ENCODE measurements around the gene MYO1F.
A peak's percentile ranks its signal among the peaks of the same experiment; 100 is the strongest.
"Not testable (repeated sequence)": the region's sequence is repeated elsewhere in the genome, so short reads cannot be mapped to it uniquely, and the experiment has no call there.

MYO1F gene

GRCh38 chr19:8517551-8518442, 59.4 kb downstream of the MYO1F start:
- Histone ChIP-seq H3K36me3 (ENCODE audit: control insufficient read depth, insufficient read depth, low read length) (no peaks in the 10 kb centered on the region), H3K9me3 (ENCODE audit: control insufficient read depth, low read length) (no peaks in the 10 kb centered on the region), H3K9ac (no peak overlapping the region), H3K4me3 (ENCODE audit: low read depth, low read length) (no peak overlapping the region), H3K4me2 (ENCODE audit: low read length) (no peak overlapping the region), H2AFZ (peak overlapping the region; percentile 30), H3K27ac (peak overlapping the region; percentile 2), H3K4me1 (peaks cover 7% of the 10 kb centered on the region), H3K27me3 (ENCODE audit: control insufficient read depth, insufficient read depth, low read length) (no peaks in the 10 kb centered on the region), H3K79me2 (no peaks in the 10 kb centered on the region)
- no peak for TF ChIP-seq CTCF (IDR thresholded peaks at IDR 0.05)

GRCh38 chr19:8515317-8515716, 61.9 kb downstream of the MYO1F start:
- Histone ChIP-seq H3K36me3 (ENCODE audit: control insufficient read depth, insufficient read depth, low read length) (no peaks in the 10 kb centered on the region), H3K4me1 (peaks cover 9% of the 10 kb centered on the region), H3K4me2 (ENCODE audit: low read length) (no peak overlapping the region), H2AFZ (no peak overlapping the region), H3K9me3 (ENCODE audit: control insufficient read depth, low read length) (no peaks in the 10 kb centered on the region), H3K9ac (no peak overlapping the region), H3K79me2 (no peaks in the 10 kb centered on the region), H3K27me3 (ENCODE audit: control insufficient read depth, insufficient read depth, low read length) (no peaks in the 10 kb centered on the region), H3K4me3 (ENCODE audit: low read depth, low read length) (no peak overlapping the region), H3K27ac (no peak overlapping the region)
- TF ChIP-seq CTCF (IDR thresholded peaks at IDR 0.05), result no peak

GRCh38 chr19:8514505-8515009, 62.7 kb downstream of the MYO1F start:
- H3K36me3 ChIP-seq (ENCODE audit: control insufficient read depth, insufficient read depth, low read length); H3K79me2 ChIP-seq; H3K9ac ChIP-seq; H3K27me3 ChIP-seq (ENCODE audit: control insufficient read depth, insufficient read depth, low read length); H3K9me3 ChIP-seq (ENCODE audit: control insufficient read depth, low read length); H3K4me1 ChIP-seq: not testable (repeated sequence)
- Histone ChIP-seq H3K4me2 (ENCODE audit: low read length) (peak overlapping the region; percentile 85), H2AFZ (peak overlapping the region; percentile 97), H3K27ac (peak overlapping the region; percentile 99), H3K4me3 (ENCODE audit: low read depth, low read length) (peak overlapping the region; percentile 90)

- Histone ChIP-seq H2AFZ (peak within 1 kb of the TSS; percentile 97), H3K27me3 (ENCODE audit: control insufficient read depth, insufficient read depth, low read length) (no peaks in the 10 kb centered on the region), H3K4me1 (peaks cover 9% of the 10 kb centered on the region), H3K27ac (peak within 1 kb of the TSS; percentile 99), H3K79me2 (no peaks in the 10 kb centered on the region), H3K4me2 (ENCODE audit: low read length) (peak within 1 kb of the TSS; percentile 85), H3K9me3 (ENCODE audit: control insufficient read depth, low read length) (no peaks in the 10 kb centered on the region), H3K9ac (peak within 1 kb of the TSS; percentile 97), H3K4me3 (ENCODE audit: low read depth, low read length) (peak within 1 kb of the TSS; percentile 90), H3K36me3 (ENCODE audit: control insufficient read depth, insufficient read depth, low read length) (no peaks in the 10 kb centered on the region)
- no peak for TF ChIP-seq CTCF (IDR thresholded peaks at IDR 0.05)
Measured at GRCh38 chr19:8513687-8514504, 63.3 kb downstream of the MYO1F start, which contains the start of gene ZNF414. Gene ZNF414 (minus strand): TSS chr19:8514167. CDS start chr19:8514046, 121 bp downstream.

Measured in parathyroid adenoma (tissue), 2 donors.